ENCODE measurements around the gene LRRC3B. TPM values are rescaled to one million over a fixed set of nuclear protein-coding genes. Genes with fewer than 3 reads are reported as not detected.

LRRC3B gene
- 4.2 TPM for polyA plus RNA-seq (2013, experiment 1 of 2)
- 3.9 TPM for polyA plus RNA-seq (2013, experiment 2 of 2)

DNA sequence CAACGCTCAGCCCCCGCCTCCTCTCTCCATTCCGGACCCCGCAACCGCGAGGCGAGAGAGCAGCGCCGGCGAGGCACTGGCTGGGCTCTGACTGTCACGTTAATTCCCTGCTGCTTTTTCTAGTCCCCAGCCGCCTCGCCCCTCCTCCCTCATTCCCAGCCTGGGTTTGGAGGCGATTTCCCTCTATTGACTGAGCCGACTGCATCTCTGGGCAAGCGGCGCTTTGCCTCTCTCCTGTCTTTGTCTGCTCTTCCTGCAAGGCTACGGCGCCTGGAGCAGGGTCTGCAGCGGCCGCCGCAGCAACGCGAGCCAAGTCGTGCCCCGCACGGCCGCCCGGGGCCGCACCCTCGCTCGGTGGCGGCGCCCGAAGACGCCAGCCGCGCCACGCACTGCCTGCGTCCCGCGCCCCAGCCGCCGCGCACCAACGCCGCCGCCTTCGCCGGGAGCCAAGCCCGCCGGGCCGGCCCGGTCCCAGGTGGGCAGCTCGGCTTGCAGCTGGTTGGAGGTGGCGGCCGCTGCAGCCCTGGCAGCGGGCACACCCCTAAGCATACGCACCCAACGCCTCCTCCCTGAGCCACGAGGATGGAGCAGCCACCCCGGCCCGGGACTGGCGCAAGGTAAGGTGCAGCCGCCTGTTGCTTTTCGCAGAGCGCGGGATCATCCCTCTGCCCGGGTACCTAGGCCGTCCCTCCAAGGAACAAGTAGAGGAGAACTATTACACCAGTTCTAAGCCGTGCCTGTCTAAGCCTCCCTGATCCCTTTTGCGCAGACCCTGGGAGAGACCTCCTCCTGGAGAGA, at the start of gene LRRC3B:
LRRC3B (plus strand) TSS at position 152 of the 798 bp plus-strand sequence. CDS start 86,901 bp downstream, outside the sequence.
- Histone ChIP-seq H2AFZ (ENCODE audit: low read length) (peak within 1 kb of the TSS; percentile 90), H3K79me1 (ENCODE audit: low read depth, low read length) (no peaks in the 10 kb centered on the region), H2BK120ac (ENCODE audit: low read depth, low read length) (peak within 1 kb of the TSS; percentile 77), H3K18ac (ENCODE audit: low read length) (peak within 1 kb of the TSS; percentile 92), H3K9me3 (replicated peaks in 1 of 2; ENCODE audit: control insufficient read depth in 2 of 2, insufficient read depth in 1 of 2, low read depth in 1 of 2, low read length in 2 of 2) (no peaks in the 10 kb centered on the region), H3K9ac (ENCODE audit: low read depth, low read length, poor library complexity) (peak within 1 kb of the TSS; percentile 89), H2BK5ac (ENCODE audit: low read length) (no peak within 1 kb of the TSS), H3K4me2 (ENCODE audit: insufficient read depth, low read length, poor library complexity, severe bottlenecking) (peak within 1 kb of the TSS; percentile 95), H2BK15ac (ENCODE audit: low read length) (no peak within 1 kb of the TSS), H3K27me3 (ENCODE audit: control insufficient read depth in 3 of 3, insufficient read depth in 3 of 3, low read depth in 1 of 3, low read length in 3 of 3) (peaks cover 2 to 62% (median 24%) of the 10 kb centered on the region in 3 experiments), H3K4ac (ENCODE audit: low read length) (no peak within 1 kb of the TSS), H3K4me1 (ENCODE audit: control insufficient read depth in 2 of 2, insufficient read depth in 1 of 2, low read depth in 1 of 2, low read length in 2 of 2) (peaks cover 7 to 10% of the 10 kb centered on the region in 2 donors), H2AK5ac (ENCODE audit: low read depth, low read length) (no peak within 1 kb of the TSS), H3K23ac (ENCODE audit: low read depth, low read length, poor library complexity) (no peak within 1 kb of the TSS), H3K27ac (replicated peaks; ENCODE audit: low read length) (no peak within 1 kb of the TSS), H2BK12ac (ENCODE audit: low read length) (no peak within 1 kb of the TSS), H3K4me3 (ENCODE audit: low read length in 2 of 2) (peak within 1 kb of the TSS; percentile 31 to 79), H4K91ac (ENCODE audit: low read depth, low read length, poor library complexity) (no peak within 1 kb of the TSS), H3K14ac (ENCODE audit: low read length) (no peak within 1 kb of the TSS), H4K8ac (ENCODE audit: low read depth, low read length) (no peak within 1 kb of the TSS), H3K36me3 (replicated peaks in 1 of 2; ENCODE audit: control insufficient read depth in 2 of 2, insufficient read depth in 2 of 2, low read length in 2 of 2) (no peaks in the 10 kb centered on the region)
- DNase-seq (ENCODE audit: low spot score) = peak; percentile 70
- WGBS, 2 donors (ENCODE audit: extremely low coverage in 2 of 2, insufficient read length in 2 of 2, insufficient replicate concordance in 1 of 2) = no CpG with 5 or more reads among the region's 72 CpGs

- Histone ChIP-seq H3K14ac (ENCODE audit: low read length) (no peak overlapping the region), H4K91ac (ENCODE audit: low read depth, low read length, poor library complexity) (no peak overlapping the region), H3K4me2 (ENCODE audit: insufficient read depth, low read length, poor library complexity, severe bottlenecking) (no peak overlapping the region), H3K9ac (ENCODE audit: low read depth, low read length, poor library complexity) (no peak overlapping the region), H3K79me1 (ENCODE audit: low read depth, low read length) (no peaks in the 10 kb centered on the region), H3K4ac (ENCODE audit: low read length) (no peak overlapping the region), H2AFZ (ENCODE audit: low read length) (no peak overlapping the region), H3K27me3 (ENCODE audit: control insufficient read depth in 3 of 3, insufficient read depth in 3 of 3, low read depth in 1 of 3, low read length in 3 of 3) (no peaks in the 10 kb centered on the region), H3K27ac (replicated peaks; ENCODE audit: low read length) (no peak overlapping the region), H2BK120ac (ENCODE audit: low read depth, low read length) (no peak overlapping the region), H2BK5ac (ENCODE audit: low read length) (no peak overlapping the region), H2BK15ac (ENCODE audit: low read length) (no peak overlapping the region), H4K8ac (ENCODE audit: low read depth, low read length) (no peak overlapping the region), H3K23ac (ENCODE audit: low read depth, low read length, poor library complexity) (no peak overlapping the region), H2BK12ac (ENCODE audit: low read length) (no peak overlapping the region), H3K18ac (ENCODE audit: low read length) (no peak overlapping the region), H3K4me1 (ENCODE audit: control insufficient read depth in 2 of 2, insufficient read depth in 1 of 2, low read depth in 1 of 2, low read length in 2 of 2) (no peaks in the 10 kb centered on the region), H3K4me3 (ENCODE audit: low read length in 2 of 2) (no peak overlapping the region), H3K36me3 (replicated peaks in 1 of 2; ENCODE audit: control insufficient read depth in 2 of 2, insufficient read depth in 2 of 2, low read length in 2 of 2) (no peaks in the 10 kb centered on the region), H3K9me3 (replicated peaks in 1 of 2; ENCODE audit: control insufficient read depth in 2 of 2, insufficient read depth in 1 of 2, low read depth in 1 of 2, low read length in 2 of 2) (peaks cover 0 to 2% of the 10 kb centered on the region in 2 donors), H2AK5ac (ENCODE audit: low read depth, low read length) (no peak overlapping the region)
- DNase-seq (ENCODE audit: low spot score) = no peak
Observed at GRCh38 chr3:26574766-26575165, 47.8 kb upstream of the LRRC3B start.

DNA sequence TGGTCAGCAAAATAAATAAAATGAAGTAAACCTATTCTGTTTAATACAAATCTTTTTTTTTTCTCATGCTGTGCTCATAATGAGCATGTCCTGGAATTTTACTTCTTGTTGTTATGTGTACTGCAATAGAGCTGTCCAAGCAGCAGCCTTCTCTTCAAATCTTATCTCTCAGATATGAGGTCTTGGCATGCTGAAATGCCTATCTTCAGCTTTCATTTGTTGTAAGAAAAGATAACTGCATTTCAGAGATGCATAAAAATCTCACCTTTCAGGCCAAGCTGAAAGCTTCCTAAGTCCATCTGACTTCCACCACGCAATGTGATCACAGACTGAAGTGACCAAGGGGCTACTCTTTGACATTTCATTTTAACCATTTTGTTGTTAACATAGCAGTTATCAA, 43.5 kb upstream of the LRRC3B start:
- DNase-seq (ENCODE audit: low spot score) = no peak
- no peak overlapping the region for H3K27ac ChIP-seq (replicated peaks; ENCODE audit: low read length)
- H3K23ac ChIP-seq (ENCODE audit: low read depth, low read length, poor library complexity) = no peak overlapping the region
- WGBS, 2 donors (ENCODE audit: extremely low coverage in 2 of 2, insufficient read length in 2 of 2, insufficient replicate concordance in 1 of 2) = no CpG with 5 or more reads among the region's 1 CpG
- H2AFZ ChIP-seq (ENCODE audit: low read length) = no peak overlapping the region
- H3K9ac ChIP-seq (ENCODE audit: low read depth, low read length, poor library complexity) = no peak overlapping the region
- H4K8ac ChIP-seq (ENCODE audit: low read depth, low read length) = no peak overlapping the region
- no peak overlapping the region for H2AK5ac ChIP-seq (ENCODE audit: low read depth, low read length)
- no peaks in the 10 kb centered on the region for H3K4me1 ChIP-seq (ENCODE audit: control insufficient read depth in 2 of 2, insufficient read depth in 1 of 2, low read depth in 1 of 2, low read length in 2 of 2)
- H3K4me3 ChIP-seq (ENCODE audit: low read length in 2 of 2) = no peak overlapping the region
- no peaks in the 10 kb centered on the region for H3K27me3 ChIP-seq (ENCODE audit: control insufficient read depth in 3 of 3, insufficient read depth in 3 of 3, low read depth in 1 of 3, low read length in 3 of 3)
- no peak overlapping the region for H3K4ac ChIP-seq (ENCODE audit: low read length)
- H2BK12ac ChIP-seq (ENCODE audit: low read length) = no peak overlapping the region
- H3K18ac ChIP-seq (ENCODE audit: low read length) = no peak overlapping the region
- no peak overlapping the region for H2BK15ac ChIP-seq (ENCODE audit: low read length)
- H2BK120ac ChIP-seq (ENCODE audit: low read depth, low read length) = no peak overlapping the region
- H3K14ac ChIP-seq (ENCODE audit: low read length) = no peak overlapping the region
- H2BK5ac ChIP-seq (ENCODE audit: low read length) = no peak overlapping the region
- peaks cover 0 to 2% of the 10 kb centered on the region in 2 donors for H3K9me3 ChIP-seq (replicated peaks in 1 of 2; ENCODE audit: control insufficient read depth in 2 of 2, insufficient read depth in 1 of 2, low read depth in 1 of 2, low read length in 2 of 2)
- H3K4me2 ChIP-seq (ENCODE audit: insufficient read depth, low read length, poor library complexity, severe bottlenecking) = no peak overlapping the region
- no peaks in the 10 kb centered on the region for H3K36me3 ChIP-seq (replicated peaks in 1 of 2; ENCODE audit: control insufficient read depth in 2 of 2, insufficient read depth in 2 of 2, low read length in 2 of 2)
- no peaks in the 10 kb centered on the region for H3K79me1 ChIP-seq (ENCODE audit: low read depth, low read length)
- no peak overlapping the region for H4K91ac ChIP-seq (ENCODE audit: low read depth, low read length, poor library complexity)

DNA sequence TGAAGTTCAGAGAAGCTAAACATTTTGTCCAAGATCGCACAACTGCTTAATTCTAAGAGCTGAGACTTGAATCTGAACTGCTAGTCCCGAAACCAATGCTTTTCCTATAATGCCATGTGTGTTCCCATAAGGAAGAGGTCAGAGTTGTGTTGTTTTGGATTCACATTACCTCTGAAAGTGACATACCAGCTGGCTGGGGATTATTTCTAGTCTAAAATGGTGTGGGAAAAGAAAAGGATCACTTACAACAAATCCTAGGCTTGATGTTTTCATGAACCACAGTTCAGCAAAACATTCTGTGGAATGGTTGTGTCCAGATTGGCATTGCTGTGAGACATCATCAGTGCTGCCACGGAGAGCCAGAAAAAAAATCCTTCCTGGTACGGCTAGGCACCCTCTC, 35.0 kb upstream of the LRRC3B start:
- H3K4me2 ChIP-seq (ENCODE audit: insufficient read depth, low read length, poor library complexity, severe bottlenecking) = no peak overlapping the region
- H3K27me3 ChIP-seq (ENCODE audit: control insufficient read depth in 3 of 3, insufficient read depth in 3 of 3, low read depth in 1 of 3, low read length in 3 of 3) = no peaks in the 10 kb centered on the region
- no peak overlapping the region for H2BK120ac ChIP-seq (ENCODE audit: low read depth, low read length)
- H2AK5ac ChIP-seq (ENCODE audit: low read depth, low read length) = no peak overlapping the region
- no peaks in the 10 kb centered on the region for H3K79me1 ChIP-seq (ENCODE audit: low read depth, low read length)
- H2AFZ ChIP-seq (ENCODE audit: low read length) = no peak overlapping the region
- no peak overlapping the region for H2BK12ac ChIP-seq (ENCODE audit: low read length)
- no peak overlapping the region for H4K8ac ChIP-seq (ENCODE audit: low read depth, low read length)
- no peak overlapping the region for H2BK15ac ChIP-seq (ENCODE audit: low read length)
- H3K9ac ChIP-seq (ENCODE audit: low read depth, low read length, poor library complexity) = no peak overlapping the region
- no peak overlapping the region for H3K4me3 ChIP-seq (ENCODE audit: low read length in 2 of 2)
- WGBS, 2 donors (ENCODE audit: extremely low coverage in 2 of 2, insufficient read length in 2 of 2, insufficient replicate concordance in 1 of 2) = no CpG with 5 or more reads among the region's 4 CpGs
- no peak overlapping the region for H3K23ac ChIP-seq (ENCODE audit: low read depth, low read length, poor library complexity)
- no peaks in the 10 kb centered on the region for H3K4me1 ChIP-seq (ENCODE audit: control insufficient read depth in 2 of 2, insufficient read depth in 1 of 2, low read depth in 1 of 2, low read length in 2 of 2)
- H3K27ac ChIP-seq (replicated peaks; ENCODE audit: low read length) = no peak overlapping the region
- H2BK5ac ChIP-seq (ENCODE audit: low read length) = no peak overlapping the region
- H4K91ac ChIP-seq (ENCODE audit: low read depth, low read length, poor library complexity) = no peak overlapping the region
- no peak for DNase-seq (ENCODE audit: low spot score)
- H3K36me3 ChIP-seq (replicated peaks in 1 of 2; ENCODE audit: control insufficient read depth in 2 of 2, insufficient read depth in 2 of 2, low read length in 2 of 2) = no peaks in the 10 kb centered on the region
- H3K4ac ChIP-seq (ENCODE audit: low read length) = no peak overlapping the region
- no peak overlapping the region for H3K18ac ChIP-seq (ENCODE audit: low read length)
- H3K9me3 ChIP-seq (replicated peaks in 1 of 2; ENCODE audit: control insufficient read depth in 2 of 2, insufficient read depth in 1 of 2, low read depth in 1 of 2, low read length in 2 of 2) = no peaks in the 10 kb centered on the region
- no peak overlapping the region for H3K14ac ChIP-seq (ENCODE audit: low read length)
